Caco-2 (cell line): ENCODE measurements around the gene SEZ6L2. TPM values are rescaled to one million over a fixed set of nuclear protein-coding genes. Genes with fewer than 3 reads are reported as not detected.

Experiments used
- BruUV-seq: library from RNA; stranded (reverse); fragments of 400-500 nt; replicated peaks from 2 replicates; lab custom pipeline; 2021; lab: Mats Ljungman, UMichigan
- CTCF ChIA-PET: fragments of 300-600 bp; sonication (Branson Sonifier 250); formaldehyde crosslinking; loops from one replicate; lab custom pipeline; 2022; ENCODE audit warnings: antibody characterized with exemption; lab: Charles Lee
- POLR2A ChIA-PET: fragments of 300-600 bp; sonication (Branson Sonifier 250); formaldehyde crosslinking; loops from one replicate; lab custom pipeline; 2022; ENCODE audit warnings: antibody characterized with exemption; lab: Charles Lee
- DNase-seq, 2 experiments: peaks; one replicate each; pipeline versions ENCODE4 v3.0.0 to v3.0.0-alpha.2; 2020 to 2022
- H3K27me3 ChIP-seq: replicated peaks from 2 replicates; pipeline ENCODE4 v1.6.0; 2011; ENCODE audit warnings: low read length; ENCODE audit not compliant: control insufficient read depth, insufficient read depth
- H3K36me3 ChIP-seq: 2 replicates; pipeline ENCODE4 v1.5.1; 2011; ENCODE audit warnings: low read length; ENCODE audit not compliant: control insufficient read depth, insufficient read depth
- H3K4me1 ChIP-seq: fragments of 250-450 bp; sonication (Bioruptor Pico); 2 replicates; pipeline ENCODE4 v1.5.1; 2020; ENCODE audit warnings: mild to moderate bottlenecking
- H3K4me3 ChIP-seq: 2 replicates; pipeline ENCODE4 v1.5.1; 2011; ENCODE audit warnings: low read depth, mild to moderate bottlenecking, control low read depth, low read length
- H3K9me3 ChIP-seq: fragments of 250-450 bp; sonication (Bioruptor Pico); 2 replicates; pipeline ENCODE4 v1.5.1; 2020; ENCODE audit warnings: mild to moderate bottlenecking, moderate library complexity
- H3K27ac Mint-ChIP-seq: one replicate; pipeline ENCODE4 v1.8.0; 2022; ENCODE audit warnings: mixed read lengths; ENCODE audit not compliant: unreplicated experiment
- H3K27me3 Mint-ChIP-seq: one replicate; pipeline ENCODE4 v1.8.0; 2022; ENCODE audit warnings: mixed read lengths; ENCODE audit not compliant: insufficient read depth, unreplicated experiment
- H3K36me3 Mint-ChIP-seq: one replicate; pipeline ENCODE4 v1.8.0; 2022; ENCODE audit warnings: mild to moderate bottlenecking, mixed read lengths; ENCODE audit not compliant: insufficient read depth, unreplicated experiment
- H3K4me1 Mint-ChIP-seq: one replicate; pipeline ENCODE4 v1.8.0; 2022; ENCODE audit warnings: low read depth, mixed read lengths; ENCODE audit not compliant: unreplicated experiment
- H3K4me3 Mint-ChIP-seq: one replicate; pipeline ENCODE4 v1.8.0; 2022; ENCODE audit warnings: mild to moderate bottlenecking, moderate library complexity, mixed read lengths; ENCODE audit not compliant: unreplicated experiment
- H3K9me3 Mint-ChIP-seq: one replicate; pipeline ENCODE4 v1.8.0; 2022; ENCODE audit warnings: mixed read lengths; ENCODE audit not compliant: unreplicated experiment
- CTCF ChIP-seq, 2 experiments: fragments of 200-600 bp in 1 of 2; IDR thresholded peaks; 1 replicate in 1 of 2; 2 replicates in 1 of 2; pipeline versions ENCODE4 v1.5.1 to v1.8.0; 2011 to 2022; ENCODE audit warnings: antibody characterized with exemption in 1 of 2, control low read depth in 1 of 2, inconsistent platforms in 1 of 2, low read depth in 1 of 2, low read length in 1 of 2, mild to moderate bottlenecking in 1 of 2, moderate library complexity in 1 of 2; ENCODE audit not compliant: insufficient read depth in 1 of 2, severe bottlenecking in 1 of 2, unreplicated experiment in 1 of 2
- intact Hi-C: fragments of 100-400 bp; cut with micrococcal nuclease; formaldehyde crosslinking; loops from one replicate; pipeline ENCODE4 v1.10.0; 2022; ENCODE audit not compliant: unreplicated experiment
- total RNA-seq: library from RNA; stranded (reverse); gene quantifications from 2 replicates; pipeline ENCODE4 v1.2.3, GENCODE V29; 2022

Gene SEZ6L2
- total RNA-seq, 1 experiment from 2014 or later = 24.1 TPM

GRCh38 chr16:29862884-29863668 is 36.3 kb downstream of the SEZ6L2 start, which contains the start of gene CDIPT:
Gene CDIPT (minus strand): TSS chr16:29863226. CDS start chr16:29862857, 369 bp downstream.
- DNase-seq = peak; percentile 92 to 96
- Mint-ChIP-seq H3K4me3 (peak within 1 kb of the TSS; percentile 93), H3K36me3 (peaks cover 15% of the 10 kb centered on the region), H3K4me1 (peaks cover 6% of the 10 kb centered on the region), H3K27ac (peak within 1 kb of the TSS; percentile 100), H3K27me3 (no peaks in the 10 kb centered on the region), H3K9me3 (no peaks in the 10 kb centered on the region)
- peak; percentile 13 to 66 for TF ChIP-seq CTCF (IDR thresholded peaks at IDR 0.05; ENCODE audit: insufficient read depth in 1 of 2, low read depth in 1 of 2, low read length in 1 of 2, severe bottlenecking in 1 of 2, unreplicated experiment in 1 of 2)
- H3K27me3 ChIP-seq = no peaks in the 10 kb centered on the region
- CTCF ChIA-PET = interaction anchor here (0.6 to 0.8 kb wide), 5 partner anchors 15 to 98 kb away, joined by 3 to 4 read pairs (median 3); partner anchors contain the start of gene TMEM219
- H3K9me3 ChIP-seq = no peaks in the 10 kb centered on the region
- TSS peak; percentile 74 for BruUV-seq
- H3K36me3 ChIP-seq = peaks cover 1% of the 10 kb centered on the region; the same call in 1 of the 2 replicates
- H3K4me1 ChIP-seq = peaks cover 6% of the 10 kb centered on the region; the same call in 1 of the 2 replicates
- POLR2A ChIA-PET = interaction anchor here (0.6 kb wide), 1 partner anchor 34 kb away, joined by 9 read pairs; no protein-coding TSS in a partner anchor
- H3K4me3 ChIP-seq = peak within 1 kb of the TSS; percentile 80
- intact Hi-C loops = loop anchor here (2.0 to 10.0 kb wide), 4 partner anchors 36 to 112 kb away; partner anchors contain the start of genes KCTD13, PAGR1, SEZ6L2 and TAOK2

GRCh38 chr16:29862383-29862883 is 36.9 kb downstream of the SEZ6L2 start:
- no peaks in the 10 kb centered on the region for H3K27me3 ChIP-seq
- CTCF ChIA-PET = no interaction called here
- TF ChIP-seq CTCF (IDR thresholded peaks at IDR 0.05; ENCODE audit: insufficient read depth in 1 of 2, low read depth in 1 of 2, low read length in 1 of 2, severe bottlenecking in 1 of 2, unreplicated experiment in 1 of 2) = peak in 1 of 2 experiments; percentile 40
- POLR2A ChIA-PET = no interaction called here
- H3K9me3 Mint-ChIP-seq = no peaks in the 10 kb centered on the region
- H3K4me3 ChIP-seq = peak overlapping the region; percentile 80
- peaks cover 15% of the 10 kb centered on the region for H3K36me3 Mint-ChIP-seq
- peaks cover 1% of the 10 kb centered on the region; the same call in 1 of the 2 replicates for H3K36me3 ChIP-seq
- no peaks in the 10 kb centered on the region for H3K27me3 Mint-ChIP-seq
- H3K4me3 Mint-ChIP-seq = peak overlapping the region; percentile 93
- intact Hi-C loops = loop anchor here (2.0 to 10.0 kb wide), 4 partner anchors 36 to 112 kb away; partner anchors contain the start of genes KCTD13, PAGR1, SEZ6L2 and TAOK2
- DNase-seq = peak in 1 of 2 experiments; percentile 43
- H3K9me3 ChIP-seq = no peaks in the 10 kb centered on the region
- no TSS peak for BruUV-seq
- peaks cover 6% of the 10 kb centered on the region for H3K4me1 Mint-ChIP-seq
- H3K27ac Mint-ChIP-seq = peak overlapping the region; percentile 100
- peaks cover 6% of the 10 kb centered on the region; the same call in 1 of the 2 replicates for H3K4me1 ChIP-seq

GRCh38 chr16:29860218-29860617 is 39.1 kb downstream of the SEZ6L2 start:
- ChIA-PET CTCF (no interaction called here), POLR2A (no interaction called here)
- Mint-ChIP-seq H3K27me3 (no peaks in the 10 kb centered on the region), H3K4me3 (no peak overlapping the region), H3K9me3 (no peaks in the 10 kb centered on the region), H3K27ac (no peak overlapping the region), H3K4me1 (peaks cover 6% of the 10 kb centered on the region), H3K36me3 (peaks cover 20% of the 10 kb centered on the region)
- BruUV-seq = no TSS peak
- TF ChIP-seq CTCF (IDR thresholded peaks at IDR 0.05; ENCODE audit: insufficient read depth in 1 of 2, low read depth in 1 of 2, low read length in 1 of 2, severe bottlenecking in 1 of 2, unreplicated experiment in 1 of 2) = no peak
- Histone ChIP-seq H3K27me3 (no peaks in the 10 kb centered on the region), H3K4me1 (peaks cover 6% of the 10 kb centered on the region; the same call in 1 of the 2 replicates), H3K9me3 (no peaks in the 10 kb centered on the region), H3K4me3 (no peak overlapping the region), H3K36me3 (peaks cover 1% of the 10 kb centered on the region; the same call in 1 of the 2 replicates)
- intact Hi-C loops = loop anchor here (10.0 kb wide), 1 partner anchor 115 kb away; the partner anchor contains the start of gene TAOK2
- DNase-seq = no peak
